Right renal cortex interstitium (tissue), 3 donors: ENCODE data around the gene CCN2. TPM values are rescaled to one million over a fixed set of nuclear protein-coding genes. Genes with fewer than 3 reads are reported as not detected.

Experiments
- DNase-seq, 3 donors: peaks; one replicate each; pipeline ENCODE4 v3.0.0-alpha.2; 2013; ENCODE audit warnings: low read depth in 3 of 3, low spot score in 2 of 3
- polyA plus RNA-seq, 3 donors: library from polyadenylated mRNA; unstranded; fragments of 120-200 nt; gene quantifications; one replicate each; pipeline ENCODE4 v1.2.1, GENCODE V29; 2013; ENCODE audit not compliant: insufficient read length in 3 of 3

Gene CCN2, protein sequence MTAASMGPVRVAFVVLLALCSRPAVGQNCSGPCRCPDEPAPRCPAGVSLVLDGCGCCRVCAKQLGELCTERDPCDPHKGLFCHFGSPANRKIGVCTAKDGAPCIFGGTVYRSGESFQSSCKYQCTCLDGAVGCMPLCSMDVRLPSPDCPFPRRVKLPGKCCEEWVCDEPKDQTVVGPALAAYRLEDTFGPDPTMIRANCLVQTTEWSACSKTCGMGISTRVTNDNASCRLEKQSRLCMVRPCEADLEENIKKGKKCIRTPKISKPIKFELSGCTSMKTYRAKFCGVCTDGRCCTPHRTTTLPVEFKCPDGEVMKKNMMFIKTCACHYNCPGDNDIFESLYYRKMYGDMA
- polyA plus RNA-seq = 100 to 1,000 TPM; 233 to 313 (median 254) TPM

DNA sequence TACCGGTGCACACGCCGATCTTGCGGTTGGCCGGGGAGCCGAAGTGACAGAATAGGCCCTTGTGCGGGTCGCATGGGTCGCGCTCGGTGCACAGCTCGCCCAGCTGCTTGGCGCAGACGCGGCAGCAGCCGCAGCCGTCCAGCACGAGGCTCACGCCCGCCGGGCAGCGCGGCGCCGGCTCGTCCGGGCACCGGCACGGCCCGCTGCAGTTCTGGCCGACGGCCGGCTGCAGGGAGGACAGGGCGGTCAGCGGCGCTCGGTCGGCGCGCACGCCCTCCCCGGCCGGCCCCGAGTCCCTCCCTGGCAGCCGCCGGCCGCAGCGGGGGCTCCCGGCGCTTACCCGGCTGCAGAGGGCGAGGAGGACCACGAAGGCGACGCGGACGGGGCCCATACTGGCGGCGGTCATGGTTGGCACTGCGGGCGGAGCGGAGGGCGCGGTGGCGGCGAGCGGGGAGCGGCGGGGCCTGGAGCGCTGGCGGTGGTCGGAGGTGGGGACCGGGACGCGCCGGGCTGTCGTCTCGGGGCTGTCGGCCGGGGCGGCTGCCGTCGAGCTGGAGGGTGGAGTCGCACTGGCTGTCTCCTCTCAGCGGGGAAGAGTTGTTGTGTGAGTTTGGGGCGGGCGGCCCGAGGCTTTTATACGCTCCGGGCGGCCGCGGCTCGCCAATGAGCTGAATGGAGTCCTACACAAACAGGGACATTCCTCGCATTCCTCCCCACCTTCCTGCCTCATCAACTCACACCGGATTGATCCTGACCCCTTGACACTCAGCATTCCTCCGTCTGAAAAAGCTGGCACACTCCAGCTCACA, at the start of gene CCN2:
Gene CCN2, minus strand, starts transcription at position 606 of the 809 bp plus-strand sequence. Its CDS starts 200 bp downstream, at position 406.
- peak; percentile 75 to 85 (median 85) for DNase-seq

DNA sequence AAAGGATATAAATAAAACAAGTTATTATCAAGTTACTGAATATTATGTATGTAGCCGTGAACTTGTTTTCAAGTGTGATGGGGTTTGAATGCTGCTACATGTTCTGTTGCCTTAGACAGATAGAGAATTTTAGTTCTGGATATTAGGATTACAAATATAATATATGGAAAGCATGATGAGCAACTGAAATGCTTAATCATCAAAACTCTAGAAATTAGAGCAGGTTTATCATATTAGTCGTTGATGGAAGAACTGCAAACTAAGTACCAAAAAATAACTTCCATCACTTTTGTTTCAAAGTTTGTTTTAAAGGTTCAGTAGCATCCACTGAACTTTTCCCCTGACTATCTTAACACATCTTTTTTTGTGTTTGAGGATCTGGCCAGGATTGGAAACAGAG, 49.1 kb upstream of the CCN2 start:
- no peak for DNase-seq

DNA sequence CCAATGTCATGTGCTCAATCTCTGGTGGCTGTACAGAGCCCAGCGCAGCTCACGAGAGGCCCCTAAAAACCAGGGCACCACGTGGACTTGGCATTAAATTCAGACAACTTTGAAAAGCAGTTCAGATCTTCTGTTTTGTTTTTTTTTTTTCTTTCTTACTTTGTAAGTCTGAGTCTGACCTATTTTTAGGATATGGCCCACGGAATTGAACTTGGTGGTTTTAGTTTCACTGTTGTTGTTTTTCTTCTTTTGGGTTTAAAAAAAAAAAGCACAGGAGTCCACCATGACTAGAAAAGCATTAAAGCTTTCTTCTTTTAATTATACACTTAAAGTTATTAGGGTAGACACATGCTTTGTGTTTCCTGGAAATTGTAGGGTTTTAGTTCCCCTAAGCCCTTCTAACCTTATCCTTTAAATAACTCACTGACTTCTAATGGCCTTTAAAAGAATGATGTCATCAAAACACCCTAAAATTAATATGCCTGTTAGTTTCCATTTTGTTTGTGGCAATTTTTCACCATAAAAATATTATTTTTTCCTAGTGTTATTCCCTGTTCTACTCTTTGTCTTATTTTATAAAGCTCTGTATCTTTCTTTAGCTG, 48.5 kb upstream of the CCN2 start:
- no peak for DNase-seq

DNA sequence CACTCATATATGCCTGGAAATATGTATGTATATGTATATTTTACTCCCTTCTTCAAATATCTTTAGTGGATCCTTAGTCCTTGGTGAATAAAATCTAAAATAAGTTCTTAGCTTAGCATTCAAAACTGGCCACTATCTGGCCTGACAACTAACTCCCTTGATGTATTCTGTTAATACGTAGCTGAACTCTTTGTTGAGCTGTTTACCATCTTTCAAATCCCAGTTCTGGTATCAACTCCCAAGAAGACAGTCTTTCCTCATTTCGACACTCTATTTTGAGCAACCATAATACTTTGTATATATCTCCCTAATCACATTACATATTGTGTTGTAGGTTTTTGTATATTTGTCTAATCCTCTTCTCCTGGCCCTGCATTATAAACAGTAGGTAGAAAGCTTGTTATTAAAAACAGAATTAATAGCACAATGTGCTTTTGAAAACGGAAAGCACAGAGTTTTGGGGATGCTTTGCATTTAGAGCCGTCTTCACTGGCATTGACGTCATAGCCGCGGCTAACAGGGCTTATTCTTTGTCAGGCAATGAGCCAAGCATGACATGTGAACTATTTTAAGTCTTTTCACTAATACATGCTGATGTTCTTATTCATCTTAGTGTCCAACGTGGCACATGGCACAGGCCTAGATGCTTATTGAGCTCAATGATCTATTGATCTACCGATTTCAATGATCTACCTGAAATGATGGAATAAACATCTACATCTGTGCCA, 47.2 kb upstream of the CCN2 start:
- DNase-seq = no peak

DNA sequence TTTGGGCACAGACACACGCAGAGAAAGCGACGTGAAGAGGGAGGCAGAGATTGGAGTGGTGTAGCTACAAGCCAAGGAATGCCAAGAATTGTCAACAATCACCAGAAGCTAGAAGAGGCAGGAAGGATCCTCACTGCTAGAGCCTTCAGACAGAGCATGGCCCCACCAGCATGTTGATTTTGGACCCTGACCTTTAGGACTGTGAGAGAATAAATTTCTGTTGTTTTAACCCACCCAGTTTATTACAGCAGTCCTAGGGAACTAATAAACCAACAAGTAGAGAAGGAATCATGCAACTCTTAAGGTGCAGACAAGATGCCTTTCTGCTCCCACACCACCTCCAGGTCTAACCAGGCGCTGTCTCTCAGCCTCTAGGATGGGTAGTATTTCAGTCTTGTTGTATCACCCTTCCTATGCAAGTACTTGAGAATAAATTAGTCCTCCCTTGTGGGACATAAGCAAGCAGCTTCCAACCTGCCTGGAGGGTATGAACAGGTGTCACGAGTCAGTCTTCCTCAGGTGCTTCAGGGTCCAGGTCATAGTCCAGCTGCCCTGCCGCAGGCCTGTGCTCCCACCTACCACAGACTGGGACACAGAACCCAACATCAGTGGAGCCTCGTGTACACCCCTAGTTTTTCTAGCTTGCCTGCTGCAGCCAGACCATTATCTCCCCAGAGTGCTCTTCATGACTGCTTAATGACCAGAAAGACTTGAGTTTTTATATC, 46.4 kb upstream of the CCN2 start:
- DNase-seq = no peak

DNA sequence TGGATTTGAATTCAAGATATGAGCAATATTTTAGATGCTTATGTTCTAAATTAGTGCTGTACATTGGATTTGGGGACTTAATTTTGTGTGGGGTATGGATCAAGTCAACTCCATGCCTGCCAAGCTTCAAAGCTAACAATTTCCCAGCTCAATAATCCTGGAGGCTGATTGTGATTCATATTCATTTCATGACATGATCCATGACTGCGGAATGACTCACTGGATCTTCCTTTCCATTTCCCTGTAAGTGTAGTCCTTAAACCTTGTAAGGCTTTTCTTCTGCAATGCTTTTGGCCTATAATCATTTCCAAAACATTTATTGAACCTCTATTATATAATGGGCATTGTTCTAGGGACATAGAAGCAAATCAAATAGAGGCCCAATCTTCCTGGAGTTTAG, 44.7 kb upstream of the CCN2 start:
- DNase-seq = no peak

DNA sequence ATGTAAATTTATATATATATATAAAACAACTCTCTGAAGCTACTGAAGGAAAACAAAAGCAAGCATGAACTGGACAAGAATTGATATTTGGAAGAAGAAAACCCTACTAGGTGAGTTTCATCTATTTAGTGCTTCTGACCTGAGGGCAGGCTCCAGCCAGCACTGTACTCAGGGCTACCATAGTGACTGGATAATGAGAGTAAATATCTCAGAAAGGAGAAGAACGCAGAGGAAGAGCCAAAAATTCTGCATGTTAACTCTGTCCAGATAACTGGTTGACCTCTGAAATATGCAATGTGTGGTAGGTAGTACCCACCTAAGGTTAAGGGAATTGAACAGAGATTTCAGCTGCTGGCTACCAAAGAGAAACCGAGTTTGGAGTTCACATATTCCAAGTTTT, 41.4 kb upstream of the CCN2 start:
- DNase-seq = no peak

DNA sequence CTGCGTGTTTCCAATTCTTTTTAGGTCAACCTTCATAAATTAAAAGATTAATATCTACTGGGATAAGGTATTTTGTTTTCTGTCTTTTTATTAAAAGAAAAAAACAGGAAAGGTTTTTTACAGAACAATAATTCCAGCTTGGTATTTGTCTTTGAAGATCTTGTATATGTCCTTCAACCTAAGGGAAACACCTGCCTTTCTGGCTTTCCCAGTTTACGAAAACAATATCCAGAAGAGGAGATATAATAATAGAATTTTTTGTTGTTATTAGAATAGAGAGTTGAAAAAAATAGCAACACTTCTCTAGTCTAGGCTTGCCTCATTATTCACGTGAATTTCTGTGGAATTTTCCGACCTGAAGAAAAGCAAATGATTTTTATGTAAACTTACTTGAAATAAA, 37.9 kb upstream of the CCN2 start:
- no peak for DNase-seq

DNA sequence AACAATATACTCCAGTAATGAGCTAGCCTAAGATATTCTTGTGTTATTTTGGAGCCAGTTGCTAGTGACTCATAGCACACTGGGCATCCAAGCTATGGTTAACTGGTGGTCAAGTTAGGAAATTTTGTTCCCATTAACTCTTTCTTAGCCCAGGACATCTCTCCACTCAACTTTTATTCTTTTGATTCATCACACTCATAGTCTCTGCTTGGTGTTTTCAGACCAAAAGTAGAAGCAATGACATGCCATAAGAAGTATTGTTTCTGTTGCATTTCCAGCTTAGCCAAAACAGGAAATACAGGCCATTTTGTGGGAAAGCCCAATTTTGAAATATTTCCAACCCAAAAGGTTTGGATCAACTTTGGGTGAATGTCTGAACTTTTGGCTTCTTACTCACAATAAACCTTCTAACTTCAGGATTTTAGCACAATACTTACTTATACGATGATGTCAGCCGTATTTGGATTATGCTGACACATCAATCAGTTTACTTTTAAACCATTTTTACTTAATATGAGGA, 31.6 kb upstream of the CCN2 start:
- no peak for DNase-seq

DNA sequence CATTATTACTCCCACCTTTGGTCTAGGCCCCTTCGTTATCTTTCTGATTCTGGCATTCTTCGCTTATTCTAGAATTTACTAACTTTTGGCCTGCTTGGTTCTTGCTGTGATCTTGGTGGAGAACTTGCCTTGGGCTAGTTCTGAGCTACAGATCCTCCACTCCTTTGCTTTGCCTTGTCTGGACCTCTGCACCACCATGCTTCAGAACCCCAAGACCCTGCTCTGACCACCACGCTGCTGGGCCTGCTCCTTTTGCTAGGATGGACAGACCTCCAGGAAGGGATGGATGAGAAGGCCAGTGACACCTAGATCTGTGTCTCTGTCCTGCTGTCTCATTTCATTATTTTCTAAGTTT, 30.4 kb upstream of the CCN2 start:
- no peak for DNase-seq

DNA sequence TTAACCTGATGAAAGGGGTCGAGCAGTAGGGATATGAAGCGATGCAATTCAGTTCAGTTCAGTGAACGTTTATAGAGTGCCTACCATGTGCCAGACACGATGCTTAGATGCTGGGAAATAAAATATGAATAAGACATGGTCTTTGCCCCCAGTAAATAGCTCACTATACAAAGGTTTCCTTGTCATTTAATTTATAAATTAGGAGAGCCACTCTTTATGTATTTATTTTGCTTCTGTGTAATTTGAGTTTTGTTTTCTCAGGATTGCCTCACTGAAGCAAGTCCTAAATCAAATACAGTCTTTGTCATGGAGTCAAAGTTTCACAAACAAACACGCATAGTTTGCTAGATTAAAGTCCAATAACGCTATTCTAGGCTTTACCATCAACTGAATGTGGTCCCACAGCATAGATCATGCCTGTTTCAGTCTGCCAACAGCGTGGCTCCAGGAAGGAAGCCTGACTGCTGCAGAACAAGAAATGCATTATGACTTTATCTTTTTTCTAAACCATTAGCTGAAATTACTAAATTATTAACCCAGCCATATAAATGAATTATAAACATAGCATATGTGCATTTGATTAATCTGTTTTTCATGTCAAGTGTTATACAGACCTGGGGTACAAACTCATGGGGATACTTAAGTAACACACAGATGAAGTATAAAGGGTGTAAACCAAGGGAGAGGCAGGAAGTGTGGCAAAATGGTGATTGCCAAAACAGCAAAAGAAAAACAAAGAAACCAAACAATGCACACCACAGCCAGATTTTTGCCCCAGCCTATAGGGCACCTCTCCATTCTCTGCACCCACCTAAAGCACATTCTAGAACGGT, 29.8 kb upstream of the CCN2 start:
- DNase-seq = no peak

DNA sequence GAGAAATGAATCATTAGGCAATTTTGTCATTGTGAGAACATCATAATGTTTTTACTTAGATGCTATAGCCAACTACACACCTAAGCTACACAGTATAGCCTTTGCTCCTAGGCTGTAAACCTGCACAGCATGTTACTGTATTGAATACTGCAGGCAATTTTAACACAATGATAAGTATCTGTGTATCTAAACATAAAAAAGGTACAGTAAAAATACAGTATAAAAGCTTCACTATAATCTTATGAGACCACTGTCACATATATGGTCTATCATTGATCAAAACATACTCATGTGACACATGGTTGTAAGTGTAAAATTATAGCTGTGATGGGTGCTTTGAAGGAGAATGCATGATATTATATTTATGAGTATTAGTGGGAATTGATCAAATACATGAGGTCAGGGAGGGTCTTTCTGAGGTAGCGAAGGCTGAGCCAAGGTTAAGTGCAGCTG, 29.2 kb upstream of the CCN2 start:
- no peak for DNase-seq

DNA sequence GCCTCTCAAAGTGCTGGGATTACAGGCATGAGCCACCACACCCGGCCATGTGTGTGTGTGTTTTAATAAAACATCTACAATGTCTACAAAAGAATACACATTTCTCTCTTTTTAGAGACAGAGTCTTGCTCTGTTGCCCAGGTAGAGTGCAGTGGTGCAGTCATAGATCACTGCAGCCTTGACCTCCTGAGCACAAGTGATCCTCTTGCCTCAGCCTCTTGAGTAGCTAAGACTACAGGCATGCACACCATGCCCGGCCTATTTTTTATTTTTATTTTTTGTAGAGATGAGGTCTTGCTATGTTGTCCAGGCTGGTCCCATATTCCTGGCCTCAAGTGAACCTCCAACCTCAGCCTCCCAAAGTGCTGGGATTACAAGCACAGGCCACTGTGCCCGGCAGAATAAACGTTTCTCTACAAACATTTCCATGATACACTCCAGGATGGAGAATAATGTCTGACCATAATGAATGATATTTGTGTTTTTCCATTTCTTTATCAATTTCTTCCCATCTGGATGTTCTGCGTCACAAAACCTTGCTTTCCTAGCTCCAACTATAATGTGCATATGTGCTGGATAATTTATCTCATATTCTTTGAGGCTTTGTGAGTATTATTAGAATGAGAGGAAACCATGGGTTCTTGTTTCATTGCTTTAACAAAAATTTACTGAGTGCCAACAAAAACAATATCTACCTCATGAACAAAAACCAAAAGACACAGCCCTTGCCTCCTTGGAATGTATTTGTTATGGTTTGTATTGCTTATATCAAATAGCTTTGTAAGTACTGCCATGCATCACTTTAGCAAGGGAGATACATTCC, 28.6 kb upstream of the CCN2 start:
- no peak for DNase-seq

DNA sequence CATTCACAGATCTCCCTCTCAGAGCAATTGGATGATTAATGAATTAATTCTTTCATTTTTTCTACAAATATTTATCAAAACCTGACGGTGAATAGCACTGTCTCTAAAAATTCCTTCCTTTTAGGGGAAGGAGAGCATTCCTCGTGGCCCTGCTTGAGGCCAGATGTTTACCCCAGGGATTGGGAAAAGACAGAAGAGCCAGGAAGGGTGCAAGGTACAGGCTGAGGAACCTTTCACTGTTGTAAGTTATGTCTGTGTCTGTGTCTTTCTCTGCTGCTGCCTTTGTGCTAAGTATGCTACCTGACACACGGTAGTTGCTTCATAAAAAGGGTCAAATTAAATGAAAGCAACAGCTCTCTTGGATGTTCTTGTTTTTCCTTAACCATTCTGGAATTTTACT, 27.4 kb upstream of the CCN2 start:
- DNase-seq = no peak

DNA sequence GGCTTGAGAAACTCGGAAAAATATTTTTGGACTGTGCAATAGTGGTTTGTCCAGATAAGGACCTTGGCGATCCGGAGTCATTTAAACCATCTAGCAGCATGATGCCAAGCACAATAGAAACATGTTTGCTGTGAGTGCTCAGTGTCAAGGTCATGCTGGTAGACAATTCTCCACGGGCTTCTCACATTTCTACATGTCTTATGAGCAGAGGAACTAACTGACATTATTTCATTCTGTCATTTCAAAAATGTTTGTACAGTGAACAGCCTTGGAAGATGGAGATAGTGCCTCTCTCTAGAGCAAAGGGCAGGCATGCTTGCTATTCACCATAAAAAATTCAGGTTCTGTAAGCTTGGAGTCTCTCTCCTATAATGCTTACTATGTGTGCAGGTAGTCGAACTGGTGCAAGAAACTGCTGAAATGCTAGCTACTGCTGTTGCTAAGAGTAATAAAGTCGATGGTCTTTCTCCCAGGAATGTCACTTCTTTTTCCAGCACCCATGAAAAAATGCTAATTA, 25.4 kb upstream of the CCN2 start:
- DNase-seq = no peak

DNA sequence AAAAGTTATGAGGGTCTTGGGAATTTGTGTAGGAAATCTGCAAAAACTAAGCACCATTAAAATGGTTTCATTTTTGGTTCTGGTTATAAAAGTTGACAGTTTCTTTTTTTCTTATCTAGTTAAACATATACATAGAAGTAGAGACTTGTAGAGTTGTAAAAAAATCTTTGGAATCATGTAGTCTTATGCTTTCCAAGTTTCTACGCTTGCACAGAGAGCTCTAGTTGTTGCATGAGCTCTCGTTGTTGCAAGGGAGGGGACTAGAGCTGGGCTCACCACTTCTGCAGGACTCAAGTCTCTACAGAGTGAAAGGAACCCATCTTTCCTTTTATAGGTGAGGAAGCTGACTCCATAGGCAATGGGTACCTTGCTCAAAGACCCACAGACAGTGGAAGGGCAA, 21.6 kb upstream of the CCN2 start:
- no peak for DNase-seq

DNA sequence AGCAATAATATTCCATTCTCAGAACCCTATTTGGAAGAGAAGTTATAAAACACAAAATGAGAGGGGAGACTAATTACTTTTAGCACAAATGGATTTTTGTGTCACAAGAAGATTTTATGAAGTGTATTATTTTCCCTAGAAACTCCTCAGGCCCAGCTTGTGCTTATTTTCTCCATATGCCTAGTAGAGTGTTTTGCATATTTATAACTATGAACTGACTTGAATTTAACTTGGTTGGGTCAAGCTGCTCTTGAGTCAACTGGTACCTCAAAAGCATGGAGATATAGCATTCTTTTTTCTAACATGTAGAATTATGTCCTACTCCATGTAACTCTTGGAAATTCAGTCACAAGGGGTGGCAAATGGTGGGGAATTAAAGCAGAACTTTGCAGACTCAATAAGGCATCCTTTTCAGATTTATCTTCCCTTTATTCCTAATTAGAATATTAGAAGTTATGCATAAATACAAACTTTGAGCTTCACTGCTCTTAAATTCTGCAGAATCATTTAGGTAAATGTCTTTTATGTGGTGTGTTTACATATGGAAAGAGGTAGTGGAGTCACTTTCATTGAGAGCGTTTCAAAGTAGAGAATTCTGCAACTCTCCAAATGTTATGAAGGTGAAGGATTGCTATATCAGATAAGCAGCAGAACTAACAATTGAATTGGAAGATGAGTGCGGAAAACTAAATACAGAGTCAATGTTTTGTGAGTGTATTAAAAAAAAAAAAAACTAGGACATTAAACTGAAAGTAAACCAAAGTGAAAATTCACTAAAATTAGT, 19.1 kb upstream of the CCN2 start:
- no peak for DNase-seq
